K562 (cell line): Measurements from ENCODE around the gene LRRC51. TPM values are rescaled to one million over a fixed set of nuclear protein-coding genes. Genes with fewer than 3 reads are reported as not detected.
A peak's percentile ranks its signal among the peaks of the same experiment; 100 is the strongest.

ENCODE experiments used
- CBX5 ChIP-seq: IDR thresholded peaks from 2 replicates; pipeline ENCODE4 v1.6.1; 2014; ENCODE audit warnings: low read depth, borderline replicate concordance
- ELF4 ChIP-seq: fragments of 450-650 bp; formaldehyde crosslinking; IDR thresholded peaks from 2 replicates; pipeline ENCODE4 v1.4.0; 2022; ENCODE audit warnings: missing genetic modification characterization
- EP300 ChIP-seq: IDR thresholded peaks from 2 replicates; pipeline ENCODE4 v1.6.1; 2012; ENCODE audit warnings: low read length, improper control_type of control experiment
- FOXJ2 ChIP-seq: fragments of 200-800 bp; sonication (Bioruptor generic); IDR thresholded peaks from 2 replicates; pipeline ENCODE4 v1.6.1; 2016; ENCODE audit warnings: missing genetic modification characterization, missing compliant biosample characterization
- FOXO4 ChIP-seq: fragments of 450-650 bp; formaldehyde crosslinking; IDR thresholded peaks from 2 replicates; pipeline ENCODE4 v1.4.0; 2020; ENCODE audit warnings: mild to moderate bottlenecking, moderate library complexity
- HNRNPH1 ChIP-seq: fragments of 200-400 bp; formaldehyde crosslinking; optimal IDR thresholded peaks from 2 replicates; pipeline ENCODE3; 2017; ENCODE audit warnings: low read depth, mild to moderate bottlenecking, low read length, moderate library complexity
- KLF1 ChIP-seq: fragments of 450-650 bp; IDR thresholded peaks from 2 replicates; pipeline ENCODE4 v1.6.1; 2016; ENCODE audit warnings: missing genetic modification characterization, missing compliant biosample characterization
- L3MBTL2 ChIP-seq: fragments of 450-650 bp; IDR thresholded peaks from 2 replicates; pipeline ENCODE4 v1.6.1; 2016; ENCODE audit warnings: mild to moderate bottlenecking, moderate library complexity
- MEF2D ChIP-seq: conservative IDR thresholded peaks from 2 replicates; pipeline ENCODE4 v1.6.1; 2016; ENCODE audit warnings: low read depth, missing genetic modification characterization, missing compliant biosample characterization
- MTA3 ChIP-seq: fragments of 450-650 bp; formaldehyde crosslinking; IDR thresholded peaks from 2 replicates; pipeline ENCODE4 v1.6.1; 2017; ENCODE audit warnings: mild to moderate bottlenecking, borderline replicate concordance
- MYBL2 ChIP-seq, 2 experiments: fragments of 450-650 bp in 1 of 2; sonication (generic) in 1 of 2; formaldehyde crosslinking in 1 of 2; IDR thresholded peaks; 2 replicates each; pipeline versions ENCODE4 v1.6.1 to v1.8.1; 2017 to 2022; ENCODE audit warnings: borderline replicate concordance in 1 of 2, inconsistent platforms in 1 of 2, low read depth in 1 of 2, mild to moderate bottlenecking in 1 of 2, missing genetic modification reagents in 1 of 2, moderate library complexity in 1 of 2
- MYC ChIP-seq, 2 experiments: fragments of 250-450 bp in 1 of 2; sonication (Bioruptor Pico) in 1 of 2; IDR thresholded peaks; 2 replicates each; pipeline versions ENCODE4 v1.5.1 to v1.6.1; 2012 to 2021; ENCODE audit warnings: low read depth in 2 of 2, borderline replicate concordance in 1 of 2, improper control_type of control experiment in 1 of 2, low read length in 1 of 2, mild to moderate bottlenecking in 1 of 2, moderate library complexity in 1 of 2
- PCBP1 ChIP-seq: fragments of 200-400 bp; formaldehyde crosslinking; IDR thresholded peaks from 2 replicates; pipeline ENCODE4 v1.6.1; 2018; ENCODE audit warnings: mild to moderate bottlenecking, low read depth, low read length; ENCODE audit not compliant: poor library complexity, severe bottlenecking
- RBFOX2 ChIP-seq: fragments of 200-400 bp; formaldehyde crosslinking; IDR thresholded peaks from 2 replicates; pipeline ENCODE4 v1.6.1; 2017; ENCODE audit warnings: low read depth, mild to moderate bottlenecking, low read length, moderate library complexity
- RNF2 ChIP-seq: sonication (generic); IDR thresholded peaks from 2 replicates; pipeline ENCODE4 v1.6.1; 2016
- SPI1 ChIP-seq: IDR thresholded peaks from 2 replicates; pipeline ENCODE4 v1.6.1; 2011; ENCODE audit warnings: low read depth, low read length, control low read depth, borderline replicate concordance
- SUPT5H ChIP-seq: fragments of 450-650 bp; IDR thresholded peaks from 2 replicates; pipeline ENCODE4 v1.6.1; 2016
- TAF15 ChIP-seq: fragments of 200-400 bp; formaldehyde crosslinking; IDR thresholded peaks from 2 replicates; pipeline ENCODE4 v1.6.1; 2017; ENCODE audit warnings: mild to moderate bottlenecking, low read depth, low read length, moderate library complexity
- TAL1 ChIP-seq: fragments of 450-650 bp; IDR thresholded peaks from 2 replicates; pipeline ENCODE4 v1.6.1; 2016; ENCODE audit warnings: mild to moderate bottlenecking
- TCF7 ChIP-seq: sonication (generic); IDR thresholded peaks from 2 replicates; pipeline ENCODE4 v1.6.1; 2016; ENCODE audit warnings: antibody characterized with exemption, borderline replicate concordance
- ZBTB26 ChIP-seq: fragments of 450-650 bp; formaldehyde crosslinking; IDR thresholded peaks from 2 replicates; pipeline ENCODE4 v1.4.0; 2022; ENCODE audit warnings: missing genetic modification characterization
- ZNF41 ChIP-seq: fragments of 250-450 bp; sonication (Bioruptor Pico); conservative IDR thresholded peaks from 2 replicates; pipeline ENCODE4 v1.4.0; 2020; ENCODE audit warnings: mild to moderate bottlenecking
- ZNF512 ChIP-seq: IDR thresholded peaks from 2 replicates; pipeline ENCODE4 v1.6.1; 2016; ENCODE audit warnings: missing genetic modification characterization, missing compliant biosample characterization
- polyA plus RNA-seq, 8 experiments: library from polyadenylated mRNA; depleted of rRNA in 4 of 8; stranded (reverse) in 5 of 8; unstranded in 3 of 8; fragments of >200 nt; fragmentation: Nextera tagmentation in 2 of 8; fragmentation: Illumina TruSeq in 1 of 8; extraction: Ambion mirVana in 2 of 8; extraction: Trizol in 1 of 8; gene quantifications; 2 replicates each; pipeline versions ENCODE4 v1.2.1 to v1.2.3, GENCODE V29; 2011 to 2014; ENCODE audit warnings: inconsistent platforms in 1 of 8, missing spikeins in 1 of 8
- total RNA-seq, 7 experiments: library from RNA; depleted of rRNA in 6 of 7; stranded (reverse); fragments of >200 nt in 6 of 7; fragmentation: Illumina TruSeq in 2 of 7; extraction: Trizol in 2 of 7; gene quantifications; 2 replicates each; pipeline versions ENCODE4 v1.2.1 to v1.2.3, GENCODE V29; 2011 to 2021; ENCODE audit warnings: low replicate concordance in 1 of 7
- TF ChIP-seq, protein P1 (sequence below): fragments of 450-650 bp; formaldehyde crosslinking; IDR thresholded peaks from 2 replicates; pipeline ENCODE4 v1.4.0; 2022; ENCODE audit warnings: mild to moderate bottlenecking, moderate library complexity

LRRC51 gene
- total and polyA plus RNA-seq, 9 of the 15 experiments (the other 6 are each of a cell fraction or from before 2014, with no cell fraction given): 4.7 to 10.6 (median 5.6) TPM

DNA sequence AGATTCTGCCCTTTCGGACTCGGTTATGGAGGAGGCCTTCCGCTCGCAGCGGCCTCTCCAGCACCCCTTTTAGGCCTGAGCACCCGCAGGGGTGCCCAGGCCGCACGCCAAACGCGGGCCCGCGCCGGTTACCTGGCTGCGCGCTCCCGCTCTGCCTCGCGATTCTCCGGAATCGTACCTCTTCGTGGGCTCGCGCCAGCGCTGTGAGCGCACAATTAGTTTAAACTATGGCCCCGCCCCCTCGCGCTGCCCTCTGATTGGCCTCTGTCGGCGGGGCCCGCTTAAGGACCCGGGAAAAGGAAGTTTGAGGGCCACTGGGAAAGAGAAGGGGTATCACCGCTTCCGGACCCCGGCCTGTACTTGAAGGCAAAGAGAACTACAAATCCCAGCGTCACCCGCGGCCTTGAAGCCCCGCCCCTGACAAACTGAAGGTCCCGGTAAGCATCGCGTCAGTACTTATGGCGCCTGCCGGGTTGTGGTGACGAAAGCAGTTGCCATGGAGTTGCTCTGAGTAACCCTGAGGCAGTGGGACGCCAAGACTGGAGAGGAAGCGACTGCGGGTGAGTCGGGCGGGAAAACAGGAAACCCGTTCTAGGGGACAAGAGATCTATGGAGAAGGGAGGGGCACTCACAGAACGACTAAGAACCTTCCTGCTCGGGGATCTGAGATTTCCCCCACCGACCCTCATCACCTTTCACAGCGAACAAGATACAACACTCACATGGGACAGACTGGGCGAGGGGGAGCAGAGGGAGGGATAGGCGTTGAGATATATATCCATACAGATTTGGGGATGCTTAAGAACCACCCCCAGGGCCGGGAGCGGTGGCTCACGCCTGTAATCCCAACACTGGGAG lies at the start of gene LRRC51, which contains the start of gene NUMA1 (continued):
- no peak for TF ChIP-seq ZBTB26 (CRISPR knock-in tag)
- TF ChIP-seq EP300: no peak
- peak; percentile 98 for TF ChIP-seq RBFOX2
- peak; percentile 43; the same call in 1 of the 2 replicates for TF ChIP-seq RNF2
- TF ChIP-seq MTA3: peak; percentile 87; the same call in 1 of the 2 replicates
- TF ChIP-seq TCF7: no peak
- TF ChIP-seq SPI1: peak; percentile 88
- TF ChIP-seq ZNF512 (tag): no peak
- no peak for TF ChIP-seq MEF2D (tag)
- TF ChIP-seq PCBP1: no peak
- no peak for TF ChIP-seq ZNF41 (CRISPR knock-in tag)
- no peak for TF ChIP-seq ELF4
- peak; percentile 55 for TF ChIP-seq L3MBTL2
- TF ChIP-seq MYBL2 (IDR thresholded peaks at IDR 0.05; ENCODE audit: low read depth): peak; percentile 93
- TF ChIP-seq MYBL2 (CRISPR knock-in tag; IDR thresholded peaks at IDR 0.05; ENCODE audit: borderline replicate concordance): no peak
- no peak for TF ChIP-seq HNRNPH1
- peak; percentile 91 for TF ChIP-seq SUPT5H
- TF ChIP-seq FOXJ2 (tag): peak; percentile 80
- peak; percentile 73 for TF ChIP-seq MYC (IDR thresholded peaks at IDR 0.05; ENCODE audit: low read depth, low read length)
- no peak for TF ChIP-seq MYC (CRISPR knock-in tag; IDR thresholded peaks at IDR 0.05; ENCODE audit: borderline replicate concordance, low read depth)
- TF ChIP-seq, protein P1, sequence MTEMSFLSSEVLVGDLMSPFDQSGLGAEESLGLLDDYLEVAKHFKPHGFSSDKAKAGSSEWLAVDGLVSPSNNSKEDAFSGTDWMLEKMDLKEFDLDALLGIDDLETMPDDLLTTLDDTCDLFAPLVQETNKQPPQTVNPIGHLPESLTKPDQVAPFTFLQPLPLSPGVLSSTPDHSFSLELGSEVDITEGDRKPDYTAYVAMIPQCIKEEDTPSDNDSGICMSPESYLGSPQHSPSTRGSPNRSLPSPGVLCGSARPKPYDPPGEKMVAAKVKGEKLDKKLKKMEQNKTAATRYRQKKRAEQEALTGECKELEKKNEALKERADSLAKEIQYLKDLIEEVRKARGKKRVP (CRISPR knock-in tag): no peak
- no peak for TF ChIP-seq CBX5
- TF ChIP-seq KLF1 (tag): no peak
- TF ChIP-seq TAF15: no peak
- no peak for TF ChIP-seq FOXO4 (CRISPR knock-in tag)
- TF ChIP-seq TAL1: no peak
